HG03135 (cell line): ENCODE data around the gene CTNNA2.
"Not testable (repeated sequence)": the region's sequence is repeated elsewhere in the genome, so short reads cannot be mapped to it uniquely, and the experiment has no call there.

Experiments used
- ATAC-seq: cut with Tn5 transposase; IDR thresholded peaks from one replicate; pipeline ENCODE4 v1.9.1; 2021; ENCODE audit warnings: mild to moderate bottlenecking, moderate library complexity; ENCODE audit not compliant: unreplicated experiment

The CTNNA2 gene

GRCh38 chr2:80169811-80170594 lies 657.2 kb downstream of the CTNNA2 start:
- ATAC-seq, result no peak

GRCh38 chr2:80185091-80185490 lies 672.2 kb downstream of the CTNNA2 start:
- ATAC-seq, result no peak

GRCh38 chr2:80186262-80186661 lies 673.4 kb downstream of the CTNNA2 start:
- ATAC-seq, result no peak

GRCh38 chr2:80187156-80187555 lies 674.3 kb downstream of the CTNNA2 start:
- ATAC-seq, result no peak

GRCh38 chr2:80190166-80190565 lies 677.3 kb downstream of the CTNNA2 start:
- ATAC-seq, result no peak

GRCh38 chr2:80193566-80193965 lies 680.7 kb downstream of the CTNNA2 start:
- ATAC-seq, result no peak

- ATAC-seq, result no peak
Measured at GRCh38 chr2:80195034-80195433, 682.2 kb downstream of the CTNNA2 start.

GRCh38 chr2:80198042-80198441 lies 685.2 kb downstream of the CTNNA2 start:
- ATAC-seq, result no peak

- no peak for ATAC-seq
Measured at GRCh38 chr2:80199504-80199903, 686.7 kb downstream of the CTNNA2 start.

- not testable (repeated sequence) for ATAC-seq
Measured at GRCh38 chr2:80203929-80204328, 691.1 kb downstream of the CTNNA2 start.

GRCh38 chr2:80205498-80205897 lies 692.6 kb downstream of the CTNNA2 start:
- no peak for ATAC-seq

- no peak for ATAC-seq
Measured at GRCh38 chr2:80209458-80209857, 696.6 kb downstream of the CTNNA2 start.

- no peak for ATAC-seq
Measured at GRCh38 chr2:80217446-80217845, 704.6 kb downstream of the CTNNA2 start.

- no peak for ATAC-seq
Measured at GRCh38 chr2:80222644-80223043, 709.8 kb downstream of the CTNNA2 start.

GRCh38 chr2:80231421-80231820 lies 718.6 kb downstream of the CTNNA2 start:
- no peak for ATAC-seq

GRCh38 chr2:80233333-80233732 lies 720.5 kb downstream of the CTNNA2 start:
- no peak for ATAC-seq

GRCh38 chr2:80238692-80239469 lies 726.0 kb downstream of the CTNNA2 start:
- no peak for ATAC-seq

GRCh38 chr2:80242355-80242910 lies 729.6 kb downstream of the CTNNA2 start:
- ATAC-seq, result no peak

- ATAC-seq, result no peak
Measured at GRCh38 chr2:80244905-80245584, 732.2 kb downstream of the CTNNA2 start.

GRCh38 chr2:80246534-80246933 lies 733.7 kb downstream of the CTNNA2 start:
- ATAC-seq, result no peak

GRCh38 chr2:80247339-80247738 lies 734.5 kb downstream of the CTNNA2 start:
- no peak for ATAC-seq
